ENCODE results near the gene DISP3.

GRCh38 chr1:11541236-11541635 lies 62.3 kb downstream of the DISP3 start:
- no peak for TF ChIP-seq CTCF (IDR thresholded peaks at IDR 0.05)
- no peak for TF ChIP-seq POLR2AphosphoS5 (IDR thresholded peaks at IDR 0.05; ENCODE audit: low read depth, low read length)
- no peak for TF ChIP-seq SIN3A (IDR thresholded peaks at IDR 0.05; ENCODE audit: borderline replicate concordance, insufficient read depth, low read depth, low read length)
